Mammary epithelial cell (primary cell): ENCODE data around the gene ZFP2.
"Not testable (repeated sequence)": the region's sequence is repeated elsewhere in the genome, so short reads cannot be mapped to it uniquely, and the experiment has no call there.

Experiments used
- CTCF ChIP-seq, 2 donors: IDR thresholded peaks in 1 of 2; conservative IDR thresholded peaks in 1 of 2; 2 replicates each; pipeline ENCODE4 v1.5.1; 2011 to 2012; ENCODE audit warnings: inconsistent platforms in 2 of 2, low read length in 2 of 2, mild to moderate bottlenecking in 2 of 2, control low read depth in 1 of 2, low read depth in 1 of 2; ENCODE audit not compliant: insufficient read depth in 1 of 2; ENCODE audit errors: extremely low read depth in 1 of 2
- EZH2 ChIP-seq: IDR thresholded peaks from 2 replicates; pipeline ENCODE4 v1.6.1; 2012; ENCODE audit warnings: low read length, inconsistent platforms, borderline replicate concordance

GRCh38 chr5:178860615-178861014 lies 35.1 kb upstream of the ZFP2 start:
- not testable (repeated sequence) for TF ChIP-seq CTCF (conservative IDR thresholded peaks at IDR 0.05 in 1 of 2, IDR thresholded peaks at IDR 0.05 in 1 of 2; ENCODE audit: extremely low read depth in 1 of 2, insufficient read depth in 1 of 2, low read depth in 1 of 2, low read length in 2 of 2); EZH2
